GM18499 (cell line): ENCODE results near the gene KCNK4.

Source experiments
- ATAC-seq: cut with Tn5 transposase; IDR thresholded peaks from one replicate; pipeline ENCODE4 v1.9.1; 2021; ENCODE audit warnings: moderate number of reproducible peaks; ENCODE audit not compliant: insufficient read depth, unreplicated experiment

KCNK4 gene

GRCh38 chr11:64287676-64288352 is 3.3 kb upstream of the KCNK4 start:
- ATAC-seq, result no peak

GRCh38 chr11:64288353-64288750 is 2.8 kb upstream of the KCNK4 start:
- no peak for ATAC-seq

GRCh38 chr11:64289002-64289564 is 2.0 kb upstream of the KCNK4 start:
- ATAC-seq, result no peak

- ATAC-seq, result no peak
These were observed 495 bp upstream of the KCNK4 start for GRCh38 chr11:64290352-64291261.

- no peak for ATAC-seq
These were observed 804 bp downstream of the KCNK4 start for GRCh38 chr11:64291752-64292459.

GRCh38 chr11:64292460-64293254 is 1.6 kb downstream of the KCNK4 start:
- no peak for ATAC-seq

GRCh38 chr11:64294774-64295173 is 3.7 kb downstream of the KCNK4 start:
- no peak for ATAC-seq

GRCh38 chr11:64295760-64296159 is 4.7 kb downstream of the KCNK4 start:
- no peak for ATAC-seq

GRCh38 chr11:64296236-64296635 is 5.1 kb downstream of the KCNK4 start:
- ATAC-seq, result no peak

GRCh38 chr11:64296830-64297698 is 6.0 kb downstream of the KCNK4 start:
- no peak for ATAC-seq

GRCh38 chr11:64297699-64298358 is 6.7 kb downstream of the KCNK4 start:
- ATAC-seq, result no peak

GRCh38 chr11:64298966-64299846 is 8.1 kb downstream of the KCNK4 start:
- ATAC-seq, result no peak

- ATAC-seq, result no peak
These were observed 8.9 kb downstream of the KCNK4 start, which contains the start of gene CATSPERZ for GRCh38 chr11:64299847-64300648. CATSPERZ (plus strand) TSS chr11:64300358; CDS start chr11:64300411, 53 bp downstream.

- ATAC-seq, result no peak
These were observed 12.3 kb downstream of the KCNK4 start for GRCh38 chr11:64303109-64304031.

- ATAC-seq, result no peak
These were observed 12.9 kb downstream of the KCNK4 start for GRCh38 chr11:64304032-64304315.
